GM19239 (cell line): ENCODE data around the gene PTGIS.

Source experiments
- DNase-seq: peaks from one replicate; pipeline ENCODE4 v3.0.0; 2011; ENCODE audit warnings: low spot score; ENCODE audit not compliant: insufficient read length
- FAIRE-seq: peaks from 2 replicates; lab custom pipeline; 2011; peaks lifted over from hg19 to GRCh38; lab: Jason Lieb, UNC

PTGIS gene

DNA sequence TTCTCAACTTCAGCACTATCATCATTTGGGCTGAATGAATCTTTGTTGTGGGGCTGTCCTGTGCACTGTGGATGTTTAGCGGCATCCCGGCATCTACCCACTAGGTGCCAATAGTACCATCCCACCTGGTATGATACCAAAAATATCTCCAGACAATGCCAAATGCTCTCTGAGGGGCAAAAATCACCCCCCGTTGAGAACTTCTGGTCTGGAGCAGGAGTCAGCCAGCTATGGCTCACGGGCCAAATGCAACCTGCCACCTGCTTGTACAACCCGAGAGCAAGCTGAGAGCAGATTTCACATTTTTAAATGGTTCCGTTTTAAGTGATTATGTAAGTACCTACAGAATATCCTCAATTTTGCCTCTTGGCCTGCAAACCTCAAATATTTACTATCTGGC is 112.2 kb downstream of the PTGIS start:
- no peak for DNase-seq
- FAIRE-seq, result no peak
